ENCODE data around the gene FCRLB.
"Not testable (repeated sequence)": the region's sequence is repeated elsewhere in the genome, so short reads cannot be mapped to it uniquely, and the experiment has no call there.

FCRLB gene

GRCh38 chr1:161719325-161719611 is 2.1 kb upstream of the FCRLB start:
- DNase-seq = no peak

DNA sequence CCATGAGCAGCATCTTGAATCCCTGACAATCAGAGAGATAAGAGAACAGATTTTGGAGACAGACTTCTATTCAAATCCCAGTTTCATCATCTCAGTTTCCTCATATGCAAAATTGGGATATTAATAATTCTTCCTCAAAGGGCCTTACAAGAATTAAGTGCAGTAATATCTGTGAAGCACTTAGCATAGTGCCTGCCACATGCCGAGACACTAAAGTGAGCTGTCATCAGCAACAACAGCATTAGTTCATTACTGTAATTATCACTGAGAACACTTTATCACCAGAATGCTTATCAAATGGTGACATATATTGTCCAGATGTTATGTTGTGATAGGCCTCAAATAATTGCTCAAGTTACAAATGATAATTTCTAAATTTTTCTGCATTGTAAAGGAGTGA is 922 bp upstream of the FCRLB start:
- no peak for DNase-seq

GRCh38 chr1:161721738-161722343 is 497 bp downstream of the FCRLB start:
- DNase-seq = no peak

DNA sequence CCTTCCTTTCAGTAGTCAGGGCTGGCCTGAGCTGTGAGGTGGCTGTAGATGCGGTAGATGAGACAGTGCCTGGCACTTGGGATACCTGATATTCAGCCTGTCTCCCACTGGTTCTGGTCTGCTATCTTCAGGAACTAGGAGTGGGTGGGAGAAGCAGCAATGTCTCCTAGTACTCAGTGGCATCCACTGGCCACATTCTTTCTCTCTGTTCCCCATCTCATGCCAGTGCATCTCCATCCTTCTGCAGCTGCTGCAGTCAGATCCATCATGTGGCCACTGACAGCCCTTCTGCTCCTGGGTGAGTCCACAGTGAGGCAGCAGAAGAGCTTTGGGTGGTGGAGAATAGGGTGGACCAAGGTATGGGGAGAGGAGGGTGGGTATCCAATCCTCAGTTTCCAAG is 1.1 kb downstream of the FCRLB start:
- no peak for DNase-seq

- DNase-seq = no peak
Measured at GRCh38 chr1:161723459-161724141, 2.3 kb downstream of the FCRLB start.

- DNase-seq = not testable (repeated sequence)
Measured at GRCh38 chr1:161725258-161725907, 4.0 kb downstream of the FCRLB start.

- DNase-seq = peak in 33 of 51 donors; percentile 6 to 67 (median 36)
Measured at GRCh38 chr1:161725908-161726472, 4.6 kb downstream of the FCRLB start.

DNA sequence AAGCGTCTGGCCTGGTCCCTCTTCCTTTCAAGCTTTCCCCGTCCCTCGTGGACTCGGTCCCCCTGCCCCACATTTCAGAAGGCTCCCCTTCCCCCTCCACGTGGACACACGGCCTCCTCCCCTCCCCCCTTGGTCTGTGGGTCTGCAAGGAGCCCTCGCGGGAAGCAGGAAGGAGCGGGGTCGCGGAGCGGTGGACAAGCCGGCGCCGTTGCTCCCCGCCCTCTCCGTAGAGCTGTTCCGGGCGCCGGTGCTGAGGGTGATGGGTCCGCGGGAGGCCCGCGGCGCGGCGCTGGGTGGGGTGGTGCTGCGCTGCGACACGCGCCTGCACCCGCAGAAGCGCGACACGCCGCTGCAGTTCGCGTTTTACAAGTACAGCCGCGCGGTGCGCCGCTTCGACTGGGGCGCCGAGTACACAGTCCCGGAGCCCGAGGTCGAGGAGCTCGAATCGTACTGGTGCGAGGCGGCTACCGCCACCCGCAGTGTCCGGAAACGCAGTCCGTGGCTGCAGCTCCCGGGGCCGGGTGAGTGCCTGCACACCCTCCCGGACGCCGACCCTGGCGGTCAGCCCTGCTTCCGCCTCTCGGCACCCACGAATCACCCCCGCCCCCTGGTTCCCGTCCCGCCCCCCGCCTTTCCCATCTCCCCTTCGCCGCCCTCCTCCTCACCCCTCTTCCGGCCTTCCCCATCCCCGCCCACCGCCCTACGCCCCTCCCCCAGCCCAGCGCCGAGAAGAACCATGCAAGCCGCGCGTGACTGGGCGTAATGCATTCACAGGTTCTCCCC is 5.3 kb downstream of the FCRLB start:
- DNase-seq = peak in 48 of 51 donors; percentile 13 to 87 (median 62)

DNA sequence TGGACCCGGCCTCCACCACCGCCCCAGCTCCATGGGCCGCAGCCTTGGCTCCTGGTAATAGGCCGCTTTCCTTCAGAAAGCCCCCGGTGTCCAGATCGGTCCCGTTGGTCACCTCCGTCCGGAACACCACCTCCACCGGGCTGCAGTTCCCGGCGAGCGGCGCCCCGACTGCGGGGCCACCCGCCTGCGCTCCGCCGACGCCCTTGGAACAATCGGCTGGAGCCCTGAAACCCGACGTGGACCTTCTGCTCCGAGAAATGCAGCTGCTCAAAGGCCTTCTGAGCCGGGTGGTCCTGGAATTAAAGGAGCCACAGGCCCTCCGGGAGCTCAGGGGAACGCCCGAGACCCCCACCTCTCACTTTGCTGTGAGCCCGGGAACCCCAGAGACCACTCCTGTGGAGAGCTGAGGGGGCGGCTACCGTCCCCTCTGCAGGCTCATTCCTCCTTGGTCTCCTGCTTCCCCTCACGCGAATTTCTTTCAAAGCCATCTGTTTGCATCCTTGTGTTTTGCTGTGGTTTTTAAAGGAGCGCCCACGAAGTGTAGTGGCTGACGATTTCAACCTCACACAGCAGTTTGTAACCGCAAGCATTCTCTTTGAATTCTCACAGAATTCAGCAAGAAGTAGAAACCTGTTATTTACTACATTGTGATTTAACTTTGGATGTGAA is 6.0 kb downstream of the FCRLB start:
- peak in 3 of 51 donors; percentile 44 to 53 (median 47) for DNase-seq

DNA sequence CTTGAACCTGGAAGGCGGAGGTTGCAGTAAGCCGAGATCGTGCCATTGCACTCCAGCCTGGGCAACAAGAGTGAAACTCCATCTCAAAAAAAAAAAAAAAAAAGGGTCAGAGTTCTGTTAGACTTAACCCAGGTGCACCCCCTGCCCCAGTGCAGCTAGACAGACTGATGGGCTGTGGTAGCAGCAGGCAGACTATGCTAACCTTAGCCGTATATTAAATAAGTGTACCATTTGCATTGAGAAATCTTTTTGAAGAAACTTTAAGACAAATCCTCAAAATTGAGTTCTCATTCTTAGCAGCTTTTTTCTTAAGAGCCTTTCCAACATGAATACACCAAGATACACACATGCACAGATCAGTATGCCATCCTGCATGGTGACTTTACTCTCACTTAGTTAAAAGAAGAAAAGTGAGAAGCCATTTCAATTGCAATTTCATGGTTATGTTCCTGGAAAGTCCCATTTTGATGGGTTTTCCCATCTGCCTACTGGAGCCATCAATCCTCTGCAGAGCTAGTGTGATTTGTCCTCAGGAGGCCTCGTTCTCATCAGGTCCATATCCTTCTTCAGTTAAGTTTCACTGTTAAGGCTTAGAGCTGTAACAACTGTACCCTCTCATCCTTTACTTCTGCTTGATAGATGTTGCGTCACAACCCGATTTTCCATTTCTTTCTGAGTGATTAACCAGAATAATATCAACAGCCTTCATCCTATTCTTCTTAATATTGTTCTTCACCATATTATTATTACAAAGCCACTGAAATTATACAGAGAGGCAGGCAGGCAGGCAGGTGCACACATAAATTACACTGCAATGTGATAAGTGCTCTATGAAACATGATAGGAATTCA is 7.3 kb downstream of the FCRLB start:
- DNase-seq = no peak

DNA sequence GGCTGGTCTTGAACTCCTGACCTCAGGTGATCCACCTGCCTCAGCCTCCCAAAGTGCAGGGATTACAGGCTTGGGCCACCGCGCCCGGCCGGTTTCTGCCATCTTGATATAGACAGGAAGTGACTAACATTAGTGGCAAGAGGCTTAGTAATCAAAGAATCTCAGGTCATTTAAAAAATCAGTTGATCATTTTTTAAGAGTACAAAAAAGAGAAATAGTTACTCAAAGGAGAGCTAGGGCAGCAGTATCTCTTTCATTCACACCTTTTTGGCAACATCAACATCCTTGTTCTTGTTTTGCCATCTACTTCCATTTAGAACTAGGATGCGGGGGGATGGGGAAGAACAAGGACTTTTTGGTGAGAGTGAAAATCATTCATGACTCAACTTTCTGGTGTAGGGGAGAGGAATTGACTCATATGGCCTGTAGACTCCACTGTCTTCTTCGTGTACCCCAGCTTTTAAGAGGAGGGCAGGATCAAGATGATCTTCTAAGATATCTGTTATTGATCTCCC is 8.8 kb downstream of the FCRLB start:
- DNase-seq = no peak

DNA sequence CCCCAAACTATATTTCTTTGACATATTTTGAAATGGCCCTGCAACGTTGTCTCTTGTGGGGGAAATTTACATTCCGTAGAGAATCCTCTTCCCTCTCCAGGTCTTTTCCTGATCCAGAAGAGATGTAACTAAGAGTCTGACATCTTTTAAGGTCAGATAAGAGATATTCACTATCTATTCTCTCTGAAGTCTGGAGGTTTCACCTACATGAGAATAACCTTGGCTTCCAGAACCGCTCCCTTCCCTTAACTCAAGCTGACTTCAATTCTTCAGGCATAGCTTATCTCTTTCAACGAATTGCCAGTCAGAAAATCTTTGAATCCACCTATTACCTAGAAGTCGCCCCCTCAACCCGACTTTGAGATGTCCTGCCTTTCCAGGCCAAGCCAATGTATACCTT is 9.9 kb downstream of the FCRLB start:
- DNase-seq = no peak

DNA sequence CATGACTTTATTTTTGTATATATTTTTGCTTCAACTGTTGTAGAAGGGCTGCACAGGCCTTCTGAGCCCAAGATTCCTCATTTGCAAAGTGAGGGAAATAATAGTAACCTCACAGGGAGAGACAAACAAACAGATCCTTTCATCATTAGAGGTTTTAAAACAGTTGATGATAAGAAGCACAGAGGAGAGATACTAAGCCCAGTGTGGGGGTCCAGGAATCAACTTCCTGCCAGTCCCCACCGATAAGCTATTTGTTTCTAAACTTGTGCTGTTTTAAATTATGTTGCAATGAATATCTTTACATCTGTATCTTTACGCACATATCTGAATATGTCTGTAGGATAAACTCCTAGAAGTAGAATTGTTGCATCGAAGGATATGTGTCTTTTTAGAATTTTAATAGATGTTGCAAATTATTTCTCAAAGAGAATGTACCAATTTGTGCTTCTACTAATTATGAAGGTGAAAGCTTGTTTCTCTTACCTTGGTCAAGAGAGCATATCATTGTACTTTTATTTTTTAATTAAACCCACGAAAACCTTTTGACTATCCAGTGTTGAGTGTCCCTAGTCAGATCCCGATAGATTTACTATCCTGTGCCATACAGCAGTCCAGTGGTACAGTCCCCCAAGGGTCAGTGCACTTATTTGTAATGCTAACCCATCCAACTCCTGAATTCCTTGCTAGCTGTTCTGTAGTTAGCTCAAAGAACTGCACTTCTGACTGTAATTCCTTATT is 10.8 kb downstream of the FCRLB start:
- DNase-seq = no peak

DNA sequence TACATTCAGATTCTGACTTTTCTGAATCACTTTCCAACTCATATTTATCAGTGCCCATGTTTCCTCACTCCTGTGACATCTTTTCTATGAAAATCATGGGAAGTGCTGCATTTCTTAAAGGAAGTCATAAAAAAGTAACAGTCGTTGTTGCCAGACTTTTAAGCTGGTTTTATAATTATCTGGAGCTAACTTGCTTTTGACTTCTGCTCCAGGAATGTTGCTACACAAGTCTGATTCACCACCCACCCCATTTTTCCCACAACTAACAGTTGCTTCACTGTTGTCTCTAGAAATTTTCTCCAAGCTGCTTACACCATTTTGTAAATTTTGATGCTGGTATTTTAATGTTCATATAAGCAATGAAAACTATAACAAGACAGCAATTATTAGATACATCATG is 12.2 kb downstream of the FCRLB start:
- DNase-seq = no peak

DNA sequence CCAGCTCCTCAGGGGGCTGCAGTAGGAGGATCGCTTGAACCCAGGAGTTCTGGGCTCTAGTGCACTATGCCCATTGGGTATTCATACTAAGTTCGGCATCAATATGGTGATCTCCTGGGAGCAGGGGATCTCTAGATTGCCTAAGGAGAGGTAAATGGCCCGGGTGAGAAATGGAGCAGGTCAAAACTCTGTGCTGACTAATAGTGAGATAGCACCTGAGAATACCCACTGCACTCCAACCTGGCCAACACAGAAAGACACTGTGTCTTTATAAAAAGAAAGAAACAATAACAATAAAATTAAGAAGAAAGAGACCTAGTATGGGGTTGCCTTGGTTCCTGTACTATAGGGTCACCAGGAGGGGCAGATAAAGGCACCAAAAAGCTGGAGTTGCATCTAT is 14.5 kb downstream of the FCRLB start:
- no peak for DNase-seq

- no peak for DNase-seq
Measured at GRCh38 chr1:161736335-161736969, 15.1 kb downstream of the FCRLB start.

DNA sequence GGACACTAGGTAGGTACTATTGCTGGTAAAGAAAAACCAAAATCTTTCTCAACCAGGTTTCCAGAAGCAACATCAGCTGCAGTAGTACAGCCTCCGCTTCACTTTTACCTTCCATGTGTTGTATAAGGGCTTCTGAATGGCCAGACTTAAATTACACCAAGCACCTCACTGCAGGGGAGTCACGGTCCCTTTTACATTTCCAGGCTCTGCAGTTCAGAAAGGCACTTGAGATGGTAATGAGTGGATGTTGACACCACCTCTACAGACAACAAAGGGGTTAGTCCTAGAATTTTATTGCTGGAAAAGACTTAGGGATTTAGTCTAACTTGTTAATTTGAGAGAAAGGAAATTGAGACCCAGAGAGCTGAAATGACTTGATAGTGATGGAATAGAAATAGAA is 16.3 kb downstream of the FCRLB start:
- no peak for DNase-seq

GRCh38 chr1:161738627-161739287 is 17.4 kb downstream of the FCRLB start:
- DNase-seq = peak in 11 of 51 donors; percentile 1 to 51 (median 12)

All from hypothalamus (tissue), 51 donors.